HG03575 (cell line): ENCODE results near the gene C13orf46.

Experiments
- ATAC-seq: cut with Tn5 transposase; IDR thresholded peaks from one replicate; pipeline ENCODE4 v1.9.1; 2021; ENCODE audit not compliant: unreplicated experiment, insufficient number of reproducible peaks, low FRiP score; ENCODE audit errors: extremely low read depth

C13orf46 gene

DNA sequence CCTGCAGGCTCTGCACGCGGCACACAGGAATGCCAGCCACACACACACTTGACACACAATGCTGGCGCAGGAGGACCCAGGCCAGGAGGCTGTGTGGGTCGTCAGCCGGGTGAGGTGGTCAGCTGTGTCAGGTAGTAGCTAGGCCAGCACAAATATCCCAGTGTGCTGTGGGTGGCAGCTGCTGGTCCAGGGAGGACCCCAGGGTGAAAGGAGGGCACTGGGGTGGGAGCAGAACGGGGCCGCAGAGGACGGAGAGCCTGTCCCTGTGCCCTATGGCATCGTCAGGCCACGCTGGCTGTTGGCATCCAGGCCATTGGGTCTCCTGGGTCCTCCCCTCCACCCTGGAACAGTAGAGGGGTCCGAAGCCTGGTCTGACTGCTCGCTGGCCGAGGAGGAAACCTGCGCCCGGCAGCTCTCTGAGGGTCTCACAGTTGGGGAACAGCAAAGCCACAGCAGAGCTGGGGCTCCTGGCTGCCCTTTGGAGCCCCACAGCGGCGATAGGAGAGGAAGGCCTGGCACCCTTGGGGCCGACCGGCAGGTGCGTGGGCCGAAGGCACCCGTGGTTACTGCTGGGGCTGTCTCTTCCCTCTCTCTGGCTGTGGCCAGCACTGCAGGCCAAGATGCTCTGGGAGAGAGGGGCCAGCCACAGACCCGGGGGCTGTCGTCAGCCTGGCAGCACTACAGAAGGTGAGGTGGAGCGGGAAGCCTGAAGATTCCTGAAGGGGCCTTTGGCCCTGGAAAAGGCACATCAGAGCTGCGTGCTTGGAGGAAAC lies 27.3 kb downstream of the C13orf46 start:
- ATAC-seq, result no peak

DNA sequence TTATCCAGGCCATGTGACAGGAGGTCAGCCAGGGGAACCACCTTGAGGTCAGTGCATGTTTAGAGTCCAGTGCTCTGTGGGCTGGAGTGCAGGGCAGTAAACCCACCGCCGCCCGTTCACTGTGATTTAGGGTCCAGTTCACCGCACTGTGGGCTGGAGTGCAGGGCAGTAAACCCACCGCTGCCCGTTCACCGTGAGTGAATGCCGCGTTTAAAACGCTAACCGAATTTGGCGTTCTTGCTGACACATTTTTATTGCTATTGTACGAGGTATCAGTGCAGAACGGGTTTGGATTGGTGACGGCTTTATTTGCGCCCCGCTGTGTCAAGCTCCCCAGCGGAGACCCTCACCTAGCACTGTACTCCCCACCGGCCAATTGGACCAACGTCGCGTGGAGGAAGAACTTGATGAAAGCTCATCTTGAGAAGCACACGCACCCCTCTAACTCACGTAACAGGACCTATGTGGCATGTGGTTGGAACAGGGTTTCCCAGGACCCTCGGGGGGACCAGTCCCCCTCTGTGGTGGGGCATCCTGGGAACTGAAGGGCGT lies 27.9 kb downstream of the C13orf46 start:
- no peak for ATAC-seq

DNA sequence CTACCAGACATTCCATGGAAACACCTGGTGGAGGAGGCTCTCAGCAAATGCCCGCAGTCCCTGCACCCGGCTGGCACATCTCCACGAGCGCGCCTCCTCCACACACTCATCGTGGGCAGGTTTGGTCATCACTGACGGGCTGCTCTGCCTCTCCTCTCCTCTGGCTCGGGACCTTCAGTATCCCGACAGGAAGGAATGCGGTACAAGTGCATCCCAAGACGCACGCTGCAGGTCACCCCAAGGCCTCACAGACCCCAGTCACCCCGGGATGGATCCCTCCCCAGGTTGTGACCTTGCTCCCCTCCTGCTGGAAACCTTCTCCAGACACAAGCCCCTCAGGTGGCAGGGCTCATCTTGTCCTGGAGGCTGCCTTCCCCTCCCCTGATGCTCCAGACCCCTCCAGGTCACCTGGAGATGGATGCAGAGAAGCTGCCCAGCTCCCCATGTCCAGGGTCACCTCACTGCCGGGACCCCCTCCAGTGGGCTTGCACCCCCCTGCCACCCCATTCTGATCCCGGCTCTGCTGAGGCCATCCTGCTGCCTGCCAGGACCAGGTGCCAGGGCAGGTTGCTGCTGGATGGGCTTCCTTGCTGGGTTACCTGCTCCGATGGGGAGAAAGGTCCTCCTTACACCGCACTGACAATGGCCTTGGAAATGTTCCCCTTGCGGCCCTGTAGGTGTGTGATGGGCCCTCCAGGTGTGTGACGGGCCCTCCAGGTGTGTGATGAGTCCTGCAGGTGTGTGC lies 29.9 kb downstream of the C13orf46 start:
- ATAC-seq, result no peak

DNA sequence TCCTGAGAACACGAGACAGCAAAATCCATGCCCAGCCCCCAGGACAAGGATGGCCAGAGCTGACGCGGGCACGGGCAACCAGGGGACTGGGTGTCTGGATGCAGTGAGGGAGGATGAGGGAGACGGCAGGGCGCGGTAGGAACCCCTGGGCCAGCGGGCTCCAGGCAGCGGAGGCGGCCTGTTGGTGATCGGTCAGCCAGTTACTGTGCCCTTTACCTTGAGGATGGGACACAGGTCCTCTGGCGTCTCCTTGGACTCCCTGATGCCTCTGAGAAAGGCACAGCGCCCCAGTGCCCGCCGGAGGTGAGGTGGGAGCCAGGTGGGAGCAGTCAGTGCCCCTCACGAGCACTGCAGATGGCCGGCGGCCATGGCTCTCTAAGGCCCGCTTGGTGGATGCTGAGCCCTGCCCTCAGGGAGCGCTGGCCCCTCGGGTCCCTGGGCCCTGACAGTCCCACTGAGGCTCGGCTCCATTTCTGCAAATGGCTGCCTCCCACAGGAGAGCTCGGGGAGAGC lies 31.2 kb downstream of the C13orf46 start:
- ATAC-seq, result no peak

- no peak for ATAC-seq
These were observed 32.2 kb downstream of the C13orf46 start for GRCh38 chr13:113941571-113942191.

GRCh38 chr13:113939944-113940297 lies 34.0 kb downstream of the C13orf46 start:
- no peak for ATAC-seq

- no peak for ATAC-seq
These were observed 34.5 kb downstream of the C13orf46 start for GRCh38 chr13:113939129-113939943.

DNA sequence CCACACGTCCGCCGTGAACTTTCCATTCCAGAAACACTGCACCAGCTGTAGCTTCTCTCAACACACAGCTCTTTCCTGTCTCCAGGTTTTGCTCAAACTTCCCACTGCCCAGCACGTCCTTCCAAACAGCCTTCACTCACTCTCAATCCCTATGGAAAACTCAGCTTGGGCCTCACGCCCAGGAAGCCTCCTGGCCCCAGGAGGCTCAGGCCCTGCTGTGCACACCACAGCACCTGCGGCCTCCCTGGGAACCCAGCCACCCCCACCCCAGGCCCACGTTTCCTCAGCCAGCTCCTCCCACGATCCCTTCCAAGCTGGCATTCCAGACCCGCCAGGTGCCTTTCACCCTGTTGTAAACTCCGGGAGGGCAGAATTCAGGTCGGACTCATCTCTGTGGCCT lies 35.2 kb downstream of the C13orf46 start:
- ATAC-seq, result no peak

- ATAC-seq, result no peak
These were observed 35.6 kb downstream of the C13orf46 start for GRCh38 chr13:113938246-113938645.

- no peak for ATAC-seq
These were observed 36.2 kb downstream of the C13orf46 start for GRCh38 chr13:113937527-113938180.

- no peak for ATAC-seq
These were observed 36.8 kb downstream of the C13orf46 start for GRCh38 chr13:113937073-113937472.

DNA sequence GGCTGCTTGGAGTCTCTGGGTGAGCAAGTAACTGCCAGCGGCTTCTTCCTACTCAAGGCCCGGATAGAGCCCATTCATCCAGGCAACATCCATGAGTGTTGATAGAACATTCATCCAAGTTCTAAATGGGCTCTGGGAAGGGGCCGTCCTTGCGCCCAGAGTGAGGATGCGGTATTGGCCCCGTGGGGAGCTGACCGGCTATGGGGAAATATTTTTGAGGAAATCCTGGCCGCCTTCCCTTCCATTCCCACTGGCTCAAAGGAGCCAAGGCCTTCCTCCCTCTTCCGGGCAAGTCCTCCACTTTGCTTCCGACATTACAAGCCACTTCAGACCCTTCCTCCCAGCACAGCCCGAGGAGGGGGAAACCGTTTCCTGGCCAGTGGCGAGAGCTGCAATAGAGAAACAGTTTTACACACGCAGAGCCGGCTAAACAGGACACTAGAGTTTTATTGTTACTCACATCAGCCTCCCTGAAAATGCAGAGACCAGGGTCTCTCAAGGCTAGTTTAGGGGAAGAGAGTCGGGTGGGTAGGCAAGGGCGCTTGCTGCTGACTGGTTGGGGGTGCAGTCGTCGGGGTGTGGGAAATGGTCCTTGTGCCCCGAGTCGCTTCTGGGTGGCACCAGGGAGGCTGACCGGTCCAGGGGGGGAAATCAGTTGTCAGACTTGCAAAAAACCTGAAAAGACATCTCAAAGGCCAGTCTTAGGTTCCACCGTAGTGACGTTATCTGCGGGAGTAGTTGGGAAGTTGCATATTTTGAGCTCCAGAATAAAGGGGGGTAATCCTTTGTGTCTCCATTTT lies 37.5 kb downstream of the C13orf46 start:
- no peak for ATAC-seq

DNA sequence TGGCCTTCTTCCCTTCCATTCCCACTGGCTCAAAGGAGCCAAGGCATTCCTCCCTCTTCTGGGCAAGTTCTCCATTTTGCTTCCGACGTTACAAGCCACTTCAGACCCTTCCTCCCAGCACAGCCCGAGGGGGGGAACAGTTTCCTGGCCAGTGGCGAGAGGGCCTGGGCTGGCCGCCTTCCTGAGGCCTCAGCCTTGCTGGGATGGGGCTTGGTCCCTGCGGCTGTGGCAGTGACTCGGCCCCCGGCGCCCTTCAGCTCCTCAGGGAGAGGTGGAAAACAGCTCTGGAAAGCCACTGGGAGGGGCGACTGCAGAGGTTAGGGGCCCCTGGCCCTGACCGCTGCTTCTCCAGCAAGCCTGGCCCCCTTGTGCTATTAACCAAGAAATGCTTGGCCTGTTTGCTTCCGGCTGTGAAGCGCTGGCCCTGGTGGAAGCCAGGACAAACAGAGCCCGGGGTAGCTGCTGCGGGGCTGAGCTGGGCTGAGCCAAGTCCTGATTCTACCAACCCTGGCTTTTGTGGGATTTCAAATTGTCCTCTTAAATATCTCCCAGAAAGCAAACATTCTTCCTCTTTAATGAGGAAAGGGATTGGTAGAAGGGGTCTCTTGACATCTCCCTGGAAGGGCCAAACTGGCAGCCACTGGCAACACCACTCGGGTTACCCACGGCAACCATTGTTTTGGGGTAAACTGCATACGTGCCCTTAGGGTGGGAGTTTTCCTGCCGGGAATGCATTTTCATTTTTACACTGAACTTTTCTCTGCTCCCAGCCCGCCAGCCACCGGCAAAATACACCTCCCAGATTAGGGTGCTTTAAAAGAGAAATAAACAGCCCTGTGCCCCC lies 38.7 kb downstream of the C13orf46 start:
- ATAC-seq, result no peak

- no peak for ATAC-seq
These were observed 39.3 kb downstream of the C13orf46 start for GRCh38 chr13:113934576-113934975.

- ATAC-seq, result no peak
These were observed 40.0 kb downstream of the C13orf46 start for GRCh38 chr13:113933901-113934300.

- ATAC-seq, result no peak
These were observed 41.9 kb downstream of the C13orf46 start for GRCh38 chr13:113931841-113932459.
